Activated CD4-positive, alpha-beta T cell treated with anti-CD3 and anti-CD28 coated beads, Interleukin-2, amount 10 ng/mL, durations not matched to agents 24 days and 14 days (primary cell): ENCODE measurements around the gene NADK2. TPM values are rescaled to one million over a fixed set of nuclear protein-coding genes. Genes with fewer than 3 reads are reported as not detected.

Experiments
- DNase-seq: peaks from one replicate; pipeline ENCODE4 v3.0.0; 2022
- H3K27ac Mint-ChIP-seq: one replicate; pipeline ENCODE4 v1.8.0; 2022; ENCODE audit warnings: mild to moderate bottlenecking, mixed read lengths
- H3K27me3 Mint-ChIP-seq: one replicate; pipeline ENCODE4 v1.8.0; 2022; ENCODE audit warnings: mixed read lengths
- H3K36me3 Mint-ChIP-seq: one replicate; pipeline ENCODE4 v1.8.0; 2022; ENCODE audit warnings: low read depth, mild to moderate bottlenecking, mixed read lengths
- H3K4me1 Mint-ChIP-seq: one replicate; pipeline ENCODE4 v1.8.0; 2021; ENCODE audit warnings: mixed read lengths
- H3K4me3 Mint-ChIP-seq: one replicate; pipeline ENCODE4 v1.8.0; 2022; ENCODE audit warnings: mild to moderate bottlenecking, moderate library complexity, mixed read lengths
- H3K9me3 Mint-ChIP-seq: one replicate; pipeline ENCODE4 v1.8.0; 2021; ENCODE audit warnings: mixed read lengths
- intact Hi-C: fragments of 100-400 bp; cut with micrococcal nuclease; formaldehyde crosslinking; loops from one replicate; pipeline ENCODE4 v1.15.1; 2023
- total RNA-seq: library from RNA; stranded (reverse); gene quantifications from 2 replicates; pipeline ENCODE4 v1.2.3, GENCODE V29; 2022

NADK2 gene
- total RNA-seq, 1 donor from 2014 or later: 25.8 TPM

DNA sequence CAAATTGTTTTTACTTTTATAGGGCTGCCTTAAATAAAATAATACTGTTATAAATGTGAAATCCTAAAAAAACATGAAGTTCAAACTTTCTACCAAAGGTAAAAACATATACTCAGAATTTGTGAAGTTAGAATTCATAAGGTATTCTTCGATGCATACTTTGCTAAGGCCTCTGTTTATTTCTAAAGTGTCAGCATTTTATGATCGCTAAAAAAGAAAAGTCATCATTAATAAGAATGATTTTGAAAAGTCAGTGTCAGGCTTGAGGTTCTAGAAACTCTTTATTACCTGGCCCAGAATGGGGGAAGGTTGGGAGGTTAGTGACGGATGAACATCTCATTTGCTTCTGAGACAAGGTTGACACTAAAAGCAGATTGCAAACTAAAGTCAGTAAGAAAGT, 26.2 kb upstream of the NADK2 start:
- Mint-ChIP-seq H3K4me1 (no peaks in the 10 kb centered on the region), H3K27ac (no peak overlapping the region), H3K36me3 (no peaks in the 10 kb centered on the region), H3K27me3 (peaks cover 17% of the 10 kb centered on the region), H3K4me3 (no peak overlapping the region), H3K9me3 (no peaks in the 10 kb centered on the region)
- intact Hi-C loops: loop anchor here (10.0 kb wide), 1 partner anchor 127 kb away; no protein-coding TSS in a partner anchor
- no peak for DNase-seq

DNA sequence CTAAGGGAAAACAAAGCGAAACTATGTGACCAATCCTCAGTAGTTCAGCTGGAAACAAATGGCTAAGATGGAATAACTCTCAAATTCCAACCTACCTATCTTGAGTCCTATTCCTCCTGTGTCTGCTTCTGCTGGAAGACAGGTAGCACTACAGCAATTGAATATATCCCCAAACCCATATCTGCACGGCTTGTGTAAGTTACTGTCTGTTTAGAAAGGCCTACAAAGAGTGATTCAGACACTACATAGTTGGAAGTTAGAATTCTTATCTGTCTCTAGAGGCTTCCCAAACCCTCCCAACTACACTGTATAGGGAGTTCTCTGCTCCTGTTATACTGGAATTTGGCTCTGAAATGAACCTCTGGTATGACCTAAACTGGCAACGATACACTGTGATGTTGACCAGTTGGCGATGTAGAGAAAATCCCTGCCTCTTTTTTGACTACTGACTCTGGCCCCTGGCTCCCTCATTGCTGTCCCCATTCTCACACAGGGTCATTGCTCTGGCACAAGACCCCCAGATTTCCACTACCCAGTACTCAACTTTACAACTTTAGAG, 22.6 kb upstream of the NADK2 start:
- Mint-ChIP-seq H3K4me3 (no peak overlapping the region), H3K27ac (no peak overlapping the region), H3K36me3 (no peaks in the 10 kb centered on the region), H3K27me3 (peaks cover 20% of the 10 kb centered on the region), H3K4me1 (no peaks in the 10 kb centered on the region), H3K9me3 (no peaks in the 10 kb centered on the region)
- DNase-seq: no peak
- intact Hi-C loops: loop anchor here (2.0 to 10.0 kb wide), 2 partner anchors 41 to 131 kb away; no protein-coding TSS in a partner anchor

DNA sequence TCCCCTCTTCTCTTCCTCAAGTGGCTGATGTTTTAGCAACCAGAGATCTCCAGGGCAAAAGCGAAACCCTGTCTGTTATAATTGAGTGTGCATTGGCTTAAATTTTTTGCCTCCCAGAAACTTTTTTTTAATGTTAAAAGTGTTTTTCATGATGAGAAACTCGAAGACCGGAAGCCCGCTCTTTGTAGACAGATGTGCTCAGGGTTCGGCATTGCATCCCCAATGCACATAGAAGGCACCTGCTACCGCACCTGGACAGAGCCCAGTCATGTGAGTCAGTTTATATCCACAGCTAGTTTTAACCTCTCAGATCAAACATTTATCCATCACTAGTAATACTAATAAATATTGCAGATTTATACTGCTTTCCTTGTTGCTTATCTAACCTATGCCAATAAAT, 19.5 kb upstream of the NADK2 start:
- Mint-ChIP-seq H3K4me3 (no peak overlapping the region), H3K27me3 (peaks cover 31% of the 10 kb centered on the region), H3K4me1 (no peaks in the 10 kb centered on the region), H3K36me3 (no peaks in the 10 kb centered on the region), H3K9me3 (no peaks in the 10 kb centered on the region), H3K27ac (no peak overlapping the region)
- DNase-seq: no peak
- intact Hi-C loops: loop anchor here (10.0 kb wide), 1 partner anchor 134 kb away; no protein-coding TSS in a partner anchor

DNA sequence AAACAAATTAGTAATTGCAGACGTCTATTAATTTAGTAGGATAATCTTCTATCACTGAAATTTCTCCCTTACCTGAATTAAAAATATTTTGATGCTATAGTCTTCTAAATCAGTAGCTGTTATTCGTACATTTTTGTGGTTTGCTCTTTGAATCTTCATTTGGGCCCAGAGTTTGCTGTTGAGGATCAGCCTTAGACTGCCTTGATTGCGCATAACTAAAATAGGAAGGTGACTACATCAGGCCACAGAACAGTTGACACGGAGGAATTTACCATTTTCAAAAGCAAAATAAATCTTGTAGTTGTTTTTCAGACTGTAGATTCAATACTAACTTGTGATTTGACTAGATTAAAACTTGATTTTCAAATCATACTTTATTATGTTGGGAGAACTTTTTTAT, 11.8 kb upstream of the NADK2 start:
- Mint-ChIP-seq H3K27ac (no peak overlapping the region), H3K4me3 (no peak overlapping the region)

DNA sequence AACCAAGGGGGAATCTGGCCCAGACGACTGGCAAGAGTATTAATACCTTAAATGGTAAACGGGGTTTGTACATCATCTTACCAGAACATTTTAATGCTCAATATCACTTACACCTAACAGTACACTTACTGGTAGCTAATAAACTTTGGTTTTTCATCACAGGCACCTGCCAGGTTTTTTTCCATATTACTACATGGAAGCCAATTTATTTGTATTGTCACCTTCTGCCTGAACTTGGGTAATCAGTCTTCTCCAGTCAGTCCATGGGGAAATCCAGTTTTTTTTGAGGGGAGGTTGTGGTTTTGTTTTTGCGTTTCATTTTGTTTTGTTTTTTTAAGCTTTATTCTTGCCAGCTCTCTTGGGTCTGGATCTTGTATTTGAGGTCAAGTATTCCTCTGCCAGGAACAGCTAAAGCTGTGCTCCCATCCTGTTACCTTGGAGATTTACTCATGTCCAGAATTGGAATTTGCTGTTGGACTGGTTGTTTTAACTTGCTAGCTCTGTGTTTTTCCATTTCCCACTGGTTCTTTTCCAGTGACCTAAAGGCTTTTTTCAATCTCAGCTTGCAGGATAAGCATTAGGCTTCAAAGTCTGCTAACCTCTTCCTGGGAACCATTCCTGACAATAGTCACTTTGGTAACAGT, 11.1 kb upstream of the NADK2 start:
- Mint-ChIP-seq H3K36me3 (no peaks in the 10 kb centered on the region), H3K4me3 (no peak overlapping the region), H3K27ac (no peak overlapping the region), H3K27me3 (peaks cover 42% of the 10 kb centered on the region), H3K9me3 (no peaks in the 10 kb centered on the region), H3K4me1 (no peaks in the 10 kb centered on the region)
- no peak for DNase-seq
- intact Hi-C loops: no loop called here

More for the DNA sequence above, 11.8 kb upstream of the NADK2 start:
- Mint-ChIP-seq H3K36me3 (no peaks in the 10 kb centered on the region), H3K9me3 (no peaks in the 10 kb centered on the region), H3K27me3 (peaks cover 42% of the 10 kb centered on the region), H3K4me1 (no peaks in the 10 kb centered on the region)
- intact Hi-C loops: no loop called here
- no peak for DNase-seq

DNA sequence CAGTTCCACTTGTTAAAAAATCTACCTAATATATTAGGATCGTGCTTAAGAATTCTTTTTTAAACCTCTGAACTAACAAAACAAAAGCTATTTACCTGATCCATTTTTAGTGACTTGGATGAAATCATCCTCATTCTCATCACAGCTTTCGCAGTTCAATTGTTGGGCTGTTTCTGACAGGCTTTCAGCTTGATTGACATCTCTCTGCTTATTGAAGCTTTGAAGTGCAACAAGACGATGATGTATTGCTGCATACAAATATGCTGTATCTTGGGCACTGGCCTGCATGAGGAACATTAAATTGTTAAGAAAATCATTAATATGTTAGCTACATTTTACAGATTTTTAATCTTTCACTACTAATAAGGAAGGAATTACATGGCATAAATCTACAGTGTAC, 9.5 kb upstream of the NADK2 start:
- H3K4me1 Mint-ChIP-seq: no peaks in the 10 kb centered on the region
- intact Hi-C loops: no loop called here
- H3K4me3 Mint-ChIP-seq: no peak overlapping the region
- no peak for DNase-seq
- no peaks in the 10 kb centered on the region for H3K9me3 Mint-ChIP-seq
- H3K27ac Mint-ChIP-seq: no peak overlapping the region
- H3K36me3 Mint-ChIP-seq: no peaks in the 10 kb centered on the region
- peaks cover 43% of the 10 kb centered on the region for H3K27me3 Mint-ChIP-seq

DNA sequence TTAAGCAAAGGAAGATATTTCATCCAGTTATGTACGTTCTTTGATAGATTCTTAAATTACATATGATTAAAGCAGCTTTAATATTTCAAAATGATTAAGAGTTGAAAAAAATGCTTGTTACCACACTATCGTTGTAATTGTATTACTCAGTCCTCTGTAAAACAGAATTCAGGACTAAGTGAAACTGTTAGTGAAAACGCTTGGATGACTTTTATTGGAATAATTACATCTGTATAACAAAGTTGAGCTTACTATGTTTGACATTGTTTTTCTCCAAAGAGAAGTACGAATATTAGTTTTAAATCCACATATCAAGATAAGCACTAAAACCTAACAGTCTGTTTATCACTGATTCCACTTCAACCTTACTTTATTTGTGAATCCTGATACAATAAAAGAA, 8.7 kb upstream of the NADK2 start:
- Mint-ChIP-seq H3K9me3 (no peaks in the 10 kb centered on the region), H3K27me3 (peaks cover 40% of the 10 kb centered on the region), H3K36me3 (no peaks in the 10 kb centered on the region), H3K4me3 (no peak overlapping the region), H3K4me1 (no peaks in the 10 kb centered on the region), H3K27ac (no peak overlapping the region)
- DNase-seq: no peak
- intact Hi-C loops: no loop called here

DNA sequence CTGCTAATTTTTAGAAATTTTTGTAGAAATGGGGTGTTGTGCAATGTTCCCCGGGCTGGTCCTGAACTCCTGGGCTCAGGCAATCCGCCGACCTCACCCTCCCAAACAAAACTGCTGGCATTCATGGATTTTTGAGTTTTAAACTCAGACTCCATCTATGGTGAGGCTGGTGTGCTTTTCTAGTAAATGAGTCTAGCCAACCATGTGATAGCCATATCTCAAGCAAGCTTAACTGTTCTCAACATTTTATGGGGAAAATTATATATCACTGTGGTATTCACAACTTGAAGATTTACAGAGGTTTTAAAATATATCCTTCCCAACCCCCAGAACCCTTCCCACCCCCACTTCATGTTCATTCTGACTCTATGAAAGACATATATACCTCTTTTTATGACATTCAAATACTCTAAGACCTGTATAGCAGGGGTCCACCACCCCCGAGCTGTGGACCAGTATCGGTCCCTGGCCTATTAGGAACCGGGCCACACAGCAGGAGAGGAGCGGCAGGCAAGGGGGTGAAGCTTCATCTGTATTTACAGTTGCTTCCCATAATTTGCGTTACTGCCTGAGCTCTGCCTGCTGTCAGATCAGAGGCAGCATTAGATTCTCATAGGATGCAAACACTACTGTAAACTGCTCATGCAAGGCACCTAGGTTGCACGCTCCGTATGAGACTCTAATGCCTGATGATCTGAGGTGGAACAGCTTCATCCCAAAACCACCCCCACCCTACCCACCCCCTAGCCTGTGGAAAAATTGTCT, 4.5 kb upstream of the NADK2 start:
- intact Hi-C loops: no loop called here
- H3K27me3 Mint-ChIP-seq: peaks cover 24% of the 10 kb centered on the region
- no peaks in the 10 kb centered on the region for H3K9me3 Mint-ChIP-seq
- no peak for DNase-seq
- no peaks in the 10 kb centered on the region for H3K36me3 Mint-ChIP-seq
- no peak overlapping the region for H3K27ac Mint-ChIP-seq
- H3K4me1 Mint-ChIP-seq: peaks cover 11% of the 10 kb centered on the region
- H3K4me3 Mint-ChIP-seq: no peak overlapping the region

DNA sequence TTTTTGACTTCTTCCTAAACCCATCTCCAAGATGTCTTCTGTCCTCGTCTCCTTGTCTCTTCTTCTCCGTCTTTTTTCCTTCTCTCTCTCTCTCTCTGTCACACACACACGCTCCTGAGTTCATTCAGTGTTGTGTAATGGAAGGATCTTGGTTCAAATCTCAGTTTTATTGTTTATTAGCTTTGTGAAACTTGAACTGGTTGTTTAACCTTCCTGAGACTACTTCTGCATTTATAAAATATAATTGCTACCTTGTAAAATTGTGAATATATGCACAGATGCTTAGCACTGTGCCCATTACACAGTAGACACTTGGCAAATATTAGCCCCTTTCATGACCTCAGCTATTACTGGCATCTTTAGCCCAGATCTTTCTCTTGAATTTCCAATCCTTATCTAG, 2.4 kb upstream of the NADK2 start:
- Mint-ChIP-seq H3K27ac (no peak overlapping the region), H3K27me3 (peaks cover 18% of the 10 kb centered on the region), H3K4me1 (peaks cover 23% of the 10 kb centered on the region), H3K9me3 (no peaks in the 10 kb centered on the region), H3K4me3 (peak overlapping the region; percentile 87), H3K36me3 (no peaks in the 10 kb centered on the region)
- no peak for DNase-seq
- intact Hi-C loops: loop anchor here (5.0 kb wide), 3 partner anchors 167 to 1327 kb away; partner anchors contain the start of genes BRIX1, NIPBL and RAD1

DNA sequence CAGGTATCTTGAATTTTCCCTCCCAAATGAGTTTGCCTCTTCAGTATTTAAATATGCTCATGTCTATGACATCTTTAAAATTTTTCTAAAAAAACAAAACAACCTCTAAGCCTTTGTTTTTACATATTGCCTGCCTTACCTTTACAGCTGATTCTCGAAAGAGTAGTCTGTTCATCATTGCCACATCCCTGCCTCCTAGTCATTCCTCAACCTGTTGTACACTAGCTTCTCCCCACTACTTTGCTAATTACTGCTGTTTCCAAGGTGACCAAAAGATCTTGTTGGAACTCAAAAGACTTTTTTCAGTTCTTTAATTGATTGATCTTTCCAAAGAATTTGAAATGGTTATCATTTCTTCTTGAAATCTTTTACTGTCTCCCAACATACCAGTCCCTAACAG, 1.9 kb upstream of the NADK2 start:
- Mint-ChIP-seq H3K27me3 (peaks cover 18% of the 10 kb centered on the region), H3K36me3 (no peaks in the 10 kb centered on the region), H3K4me1 (peaks cover 26% of the 10 kb centered on the region), H3K27ac (peak overlapping the region; percentile 50), H3K4me3 (peak overlapping the region; percentile 87), H3K9me3 (no peaks in the 10 kb centered on the region)
- intact Hi-C loops: loop anchor here (5.0 kb wide), 3 partner anchors 166 to 1326 kb away; partner anchors contain the start of genes BRIX1, NIPBL and RAD1
- DNase-seq: no peak

DNA sequence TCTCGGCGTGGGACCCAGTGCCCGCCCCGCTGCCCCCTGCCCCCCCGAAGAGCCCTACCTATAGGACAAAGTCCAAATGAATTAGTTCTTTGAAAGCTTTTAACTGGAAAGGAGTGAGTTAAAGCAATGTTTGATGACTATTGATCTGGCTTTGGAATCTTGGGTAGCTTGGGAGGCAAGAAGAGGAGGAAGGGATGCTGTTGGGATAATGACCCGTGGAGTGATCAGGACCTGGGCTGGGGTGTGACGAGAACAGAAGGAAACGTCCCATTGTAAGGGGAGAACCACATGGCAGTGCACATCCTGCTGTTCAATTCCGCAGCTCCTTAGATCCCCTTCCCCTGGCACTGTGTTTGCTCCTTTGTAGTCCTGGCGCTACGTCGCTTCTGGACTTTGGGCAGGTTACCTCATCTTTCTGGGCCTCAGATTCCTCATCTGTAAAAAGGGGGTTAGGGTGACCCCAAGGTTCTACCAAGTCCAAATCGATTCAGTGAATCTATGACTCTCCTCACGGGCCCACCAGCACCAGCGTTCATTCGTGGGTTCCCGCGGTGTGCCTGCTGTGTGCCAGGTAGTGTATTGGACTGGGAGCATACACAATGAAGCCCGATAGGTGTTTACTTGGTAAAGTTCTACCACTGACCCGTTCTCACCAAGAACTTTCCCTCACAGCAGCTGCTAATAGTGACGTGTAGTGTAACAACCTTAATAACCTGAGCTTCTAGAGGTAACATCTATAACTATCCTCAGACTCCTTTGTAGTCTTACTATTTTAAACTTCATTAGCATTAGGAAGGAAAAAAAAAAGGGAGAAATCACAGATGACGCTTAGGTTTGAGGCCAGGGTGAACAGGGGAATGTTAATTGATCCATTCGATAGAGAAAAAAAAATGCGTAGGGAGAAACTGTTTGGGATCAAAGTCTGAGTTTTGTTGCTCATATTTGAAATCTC, 1.1 kb upstream of the NADK2 start:
- Mint-ChIP-seq H3K4me1 (peaks cover 28% of the 10 kb centered on the region), H3K4me3 (peak overlapping the region; percentile 87), H3K36me3 (no peaks in the 10 kb centered on the region), H3K9me3 (no peaks in the 10 kb centered on the region), H3K27ac (peak overlapping the region; percentile 94), H3K27me3 (peaks cover 15% of the 10 kb centered on the region)
- intact Hi-C loops: loop anchor here (1.0 to 5.0 kb wide), 4 partner anchors 92 to 1326 kb away; partner anchors contain the start of genes BRIX1, LMBRD2, NIPBL and RAD1
- peak; percentile 67 for DNase-seq

DNA sequence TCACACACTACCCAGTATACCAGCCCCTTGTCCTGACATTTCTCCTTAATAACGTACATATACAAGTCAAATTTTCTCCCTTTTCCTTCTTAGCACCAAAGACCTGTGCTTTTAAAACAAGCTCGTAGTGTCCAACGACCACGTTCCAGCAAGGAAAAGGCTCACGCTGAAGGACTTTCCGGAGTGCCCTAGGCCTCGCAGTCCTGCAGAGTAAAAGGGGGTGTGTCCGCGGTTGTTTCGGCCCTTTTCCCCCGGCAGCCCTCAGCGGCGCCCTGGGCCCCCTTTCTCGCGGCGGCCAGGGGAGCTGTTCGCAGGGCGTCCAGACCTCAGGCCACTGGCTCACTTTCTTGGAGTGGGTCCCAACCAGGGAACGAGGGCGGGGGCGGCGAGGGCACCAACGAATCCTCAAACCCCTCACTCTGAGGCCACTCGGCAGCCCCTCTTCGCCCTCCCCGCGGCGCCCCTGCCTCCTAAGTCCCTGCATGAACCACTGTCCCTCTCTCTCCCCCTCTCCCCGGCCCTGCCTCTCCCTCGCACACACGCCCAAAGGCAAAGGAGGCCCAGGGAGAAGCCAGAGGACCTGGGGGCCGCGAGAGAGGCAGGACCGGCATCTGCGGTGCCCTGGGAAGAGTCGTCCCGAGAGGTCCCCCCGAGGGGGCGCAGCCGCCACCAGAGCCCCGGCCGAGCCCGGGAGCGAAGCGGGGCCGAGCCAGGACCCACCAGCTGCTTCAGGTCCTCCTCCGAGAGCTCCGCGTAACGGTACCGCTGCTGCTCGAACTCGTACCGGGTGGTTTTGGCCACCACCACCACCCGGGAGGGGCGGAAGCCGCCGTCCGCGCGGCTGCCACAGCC, 720 bp downstream of the NADK2 start:
- Mint-ChIP-seq H3K4me3 (peak overlapping the region; percentile 83), H3K36me3 (no peaks in the 10 kb centered on the region), H3K27ac (peak overlapping the region; percentile 85), H3K9me3 (no peaks in the 10 kb centered on the region), H3K4me1 (peaks cover 29% of the 10 kb centered on the region), H3K27me3 (peaks cover 5% of the 10 kb centered on the region)
- intact Hi-C loops: loop anchor here (2.0 to 5.0 kb wide), 4 partner anchors 164 to 1402 kb away; partner anchors contain the start of genes BRIX1, NIPBL, RAD1 and TTC23L
- DNase-seq: peak; percentile 79
